Measurements from ENCODE around the gene STK38L.

STK38L gene

DNA sequence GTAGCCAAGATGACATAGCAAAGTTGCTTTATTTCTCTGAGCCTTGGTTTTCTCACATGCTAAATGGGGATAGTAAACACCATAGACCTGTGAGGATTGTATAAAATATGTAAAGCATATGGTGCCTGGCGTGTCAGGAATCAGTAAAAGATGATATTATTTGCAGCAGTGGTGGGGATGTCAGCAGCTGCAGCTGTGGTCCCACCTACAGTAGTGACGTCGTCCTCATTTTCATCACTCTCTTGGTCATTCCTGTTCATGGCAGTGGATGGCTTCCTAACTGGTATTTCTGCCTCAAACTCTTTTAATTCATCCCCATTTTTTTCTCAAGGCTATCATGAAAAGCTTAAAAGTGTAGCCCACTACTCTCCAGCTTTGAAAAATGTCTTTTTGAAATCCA lies 100.7 kb downstream of the STK38L start:
- no CpG with 5 or more reads among the region's 3 CpGs for WGBS (ENCODE audit: extremely low coverage, insufficient coverage, low lambda C conversion rate)
- Histone ChIP-seq H3K4me3 (ENCODE audit: low read length) (no peak overlapping the region), H2BK5ac (ENCODE audit: low read length) (no peak overlapping the region), H2AK5ac (ENCODE audit: low read length) (no peak overlapping the region), H3K36me3 (ENCODE audit: control insufficient read depth, insufficient read depth, low read length) (no peaks in the 10 kb centered on the region), H2BK120ac (ENCODE audit: low read depth, low read length) (no peak overlapping the region), H3K4me2 (ENCODE audit: low read length) (no peak overlapping the region), H3K79me1 (ENCODE audit: low read length) (peaks cover 3% of the 10 kb centered on the region), H3K4ac (ENCODE audit: low read depth, low read length) (no peak overlapping the region), H3K27ac (ENCODE audit: low read depth, low read length) (no peak overlapping the region), H3K4me1 (ENCODE audit: control insufficient read depth, low read depth, low read length) (peaks cover 7% of the 10 kb centered on the region), H3K79me2 (ENCODE audit: control insufficient read depth, insufficient read depth, low read length) (peaks cover 1% of the 10 kb centered on the region), H4K8ac (ENCODE audit: low read depth, low read length) (no peak overlapping the region), H3K18ac (ENCODE audit: low read length) (peak overlapping the region; percentile 25), H4K5ac (ENCODE audit: low read length) (no peak overlapping the region), H3K27me3 (ENCODE audit: insufficient read depth, low read length, poor library complexity) (no peaks in the 10 kb centered on the region), H3K56ac (ENCODE audit: low read length) (no peak overlapping the region), H2BK15ac (replicated peaks; ENCODE audit: low read depth) (no peak overlapping the region), H3K9ac (ENCODE audit: low read length) (no peak overlapping the region), H3K23ac (ENCODE audit: low read length) (no peak overlapping the region)
- DNase-seq, result no peak

DNA sequence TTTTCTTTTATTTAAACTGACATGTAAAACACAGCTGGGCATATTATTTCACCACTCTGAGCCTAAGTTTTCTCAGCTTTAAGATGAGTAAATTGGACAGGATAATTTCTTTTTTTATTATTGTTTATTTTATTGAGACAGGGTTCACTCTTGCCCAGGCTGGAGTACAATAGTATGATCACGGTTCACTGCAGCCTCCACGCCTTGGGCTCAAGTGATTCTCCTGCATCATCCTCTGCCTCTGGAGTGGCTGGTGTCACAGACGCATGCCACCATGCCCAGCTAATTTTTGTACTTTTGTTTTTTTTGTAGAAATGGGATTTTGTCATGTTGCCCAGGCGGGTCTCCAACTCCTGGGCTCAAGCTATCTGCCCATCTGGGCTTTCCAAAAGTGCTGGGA lies 101.3 kb downstream of the STK38L start:
- H2BK120ac ChIP-seq (ENCODE audit: low read depth, low read length), result no peak overlapping the region
- H3K4me3 ChIP-seq (ENCODE audit: low read length), result no peak overlapping the region
- H3K4ac ChIP-seq (ENCODE audit: low read depth, low read length), result no peak overlapping the region
- DNase-seq, result no peak
- H3K27me3 ChIP-seq (ENCODE audit: insufficient read depth, low read length, poor library complexity), result no peaks in the 10 kb centered on the region
- no peak overlapping the region for H2BK5ac ChIP-seq (ENCODE audit: low read length)
- H3K23ac ChIP-seq (ENCODE audit: low read length), result no peak overlapping the region
- H3K27ac ChIP-seq (ENCODE audit: low read depth, low read length), result no peak overlapping the region
- no peak overlapping the region for H2BK15ac ChIP-seq (replicated peaks; ENCODE audit: low read depth)
- WGBS (ENCODE audit: extremely low coverage, insufficient coverage, low lambda C conversion rate), result no CpG with 5 or more reads among the region's 4 CpGs
- H3K18ac ChIP-seq (ENCODE audit: low read length), result no peak overlapping the region
- no peaks in the 10 kb centered on the region for H3K36me3 ChIP-seq (ENCODE audit: control insufficient read depth, insufficient read depth, low read length)
- peaks cover 6% of the 10 kb centered on the region for H3K79me1 ChIP-seq (ENCODE audit: low read length)
- H4K5ac ChIP-seq (ENCODE audit: low read length), result no peak overlapping the region
- no peak overlapping the region for H3K9ac ChIP-seq (ENCODE audit: low read length)
- H4K8ac ChIP-seq (ENCODE audit: low read depth, low read length), result no peak overlapping the region
- peaks cover 1% of the 10 kb centered on the region for H3K79me2 ChIP-seq (ENCODE audit: control insufficient read depth, insufficient read depth, low read length)
- no peak overlapping the region for H3K4me2 ChIP-seq (ENCODE audit: low read length)
- peaks cover 7% of the 10 kb centered on the region for H3K4me1 ChIP-seq (ENCODE audit: control insufficient read depth, low read depth, low read length)
- no peak overlapping the region for H3K56ac ChIP-seq (ENCODE audit: low read length)
- no peak overlapping the region for H2AK5ac ChIP-seq (ENCODE audit: low read length)

DNA sequence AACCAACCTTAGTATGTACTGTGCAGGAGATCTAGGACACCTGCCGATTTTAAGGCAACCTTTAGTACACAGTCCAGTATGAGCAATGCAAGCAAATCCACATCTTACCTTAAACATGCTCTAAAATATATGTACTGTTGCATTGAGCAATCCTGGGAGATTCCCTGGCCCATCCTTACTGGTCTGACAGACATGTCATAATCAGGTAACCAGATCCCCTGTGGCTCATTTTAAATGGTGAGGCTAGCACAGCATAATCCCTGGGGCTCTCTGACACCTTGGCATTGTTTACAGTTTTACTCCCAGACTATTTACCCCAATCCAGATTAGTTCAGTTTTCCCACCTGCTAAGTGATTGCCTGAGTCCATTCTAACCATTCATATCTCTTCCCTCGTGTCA lies 103.7 kb downstream of the STK38L start:
- H3K4me1 ChIP-seq (ENCODE audit: control insufficient read depth, low read depth, low read length), result peaks cover 7% of the 10 kb centered on the region
- no peak overlapping the region for H3K9ac ChIP-seq (ENCODE audit: low read length)
- H3K79me2 ChIP-seq (ENCODE audit: control insufficient read depth, insufficient read depth, low read length), result no peaks in the 10 kb centered on the region
- no peak overlapping the region for H2BK120ac ChIP-seq (ENCODE audit: low read depth, low read length)
- H3K27me3 ChIP-seq (ENCODE audit: insufficient read depth, low read length, poor library complexity), result no peaks in the 10 kb centered on the region
- H4K5ac ChIP-seq (ENCODE audit: low read length), result no peak overlapping the region
- H4K8ac ChIP-seq (ENCODE audit: low read depth, low read length), result no peak overlapping the region
- H2AK5ac ChIP-seq (ENCODE audit: low read length), result no peak overlapping the region
- no peak overlapping the region for H2BK15ac ChIP-seq (replicated peaks; ENCODE audit: low read depth)
- H3K36me3 ChIP-seq (ENCODE audit: control insufficient read depth, insufficient read depth, low read length), result no peaks in the 10 kb centered on the region
- no peak overlapping the region for H3K27ac ChIP-seq (ENCODE audit: low read depth, low read length)
- H3K4me2 ChIP-seq (ENCODE audit: low read length), result no peak overlapping the region
- H2BK5ac ChIP-seq (ENCODE audit: low read length), result no peak overlapping the region
- H3K4ac ChIP-seq (ENCODE audit: low read depth, low read length), result no peak overlapping the region
- H3K18ac ChIP-seq (ENCODE audit: low read length), result no peak overlapping the region
- no peak overlapping the region for H3K4me3 ChIP-seq (ENCODE audit: low read length)
- WGBS (ENCODE audit: extremely low coverage, insufficient coverage, low lambda C conversion rate), result no CpG with 5 or more reads among the region's 2 CpGs
- peaks cover 4% of the 10 kb centered on the region for H3K79me1 ChIP-seq (ENCODE audit: low read length)
- H3K56ac ChIP-seq (ENCODE audit: low read length), result no peak overlapping the region
- DNase-seq, result peak; percentile 77
- no peak overlapping the region for H3K23ac ChIP-seq (ENCODE audit: low read length)

DNA sequence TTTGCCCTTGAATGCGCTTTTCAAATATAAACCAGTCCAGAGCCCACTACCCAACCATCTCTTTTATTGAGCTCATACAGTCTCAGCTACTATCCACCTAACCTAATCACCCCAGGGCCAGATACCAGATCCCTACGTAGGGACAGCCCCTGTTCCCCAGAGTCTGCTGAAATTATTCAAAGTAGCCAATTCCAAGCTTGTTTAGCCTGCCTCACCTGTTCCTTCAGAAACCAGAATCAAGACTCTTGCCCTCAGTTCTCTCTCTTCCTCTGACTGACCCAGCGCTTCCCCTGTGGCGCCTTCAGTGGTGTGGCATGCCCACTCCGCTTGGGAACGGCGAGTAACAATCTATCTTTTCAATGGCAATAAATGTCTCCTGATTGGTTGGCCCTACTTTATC lies 107.4 kb downstream of the STK38L start:
- Histone ChIP-seq H3K36me3 (ENCODE audit: control insufficient read depth, insufficient read depth, low read length) (no peaks in the 10 kb centered on the region), H2BK120ac (ENCODE audit: low read depth, low read length) (no peak overlapping the region), H3K27ac (ENCODE audit: low read depth, low read length) (no peak overlapping the region), H3K4me2 (ENCODE audit: low read length) (no peak overlapping the region), H2BK15ac (replicated peaks; ENCODE audit: low read depth) (no peak overlapping the region), H4K5ac (ENCODE audit: low read length) (no peak overlapping the region), H2BK5ac (ENCODE audit: low read length) (no peak overlapping the region), H4K8ac (ENCODE audit: low read depth, low read length) (no peak overlapping the region), H3K27me3 (ENCODE audit: insufficient read depth, low read length, poor library complexity) (no peaks in the 10 kb centered on the region), H3K4me1 (ENCODE audit: control insufficient read depth, low read depth, low read length) (peaks cover 4% of the 10 kb centered on the region), H3K56ac (ENCODE audit: low read length) (no peak overlapping the region), H2AK5ac (ENCODE audit: low read length) (no peak overlapping the region), H3K4me3 (ENCODE audit: low read length) (no peak overlapping the region), H3K9ac (ENCODE audit: low read length) (no peak overlapping the region), H3K4ac (ENCODE audit: low read depth, low read length) (no peak overlapping the region), H3K18ac (ENCODE audit: low read length) (no peak overlapping the region), H3K23ac (ENCODE audit: low read length) (no peak overlapping the region), H3K79me2 (ENCODE audit: control insufficient read depth, insufficient read depth, low read length) (no peaks in the 10 kb centered on the region), H3K79me1 (ENCODE audit: low read length) (peaks cover 4% of the 10 kb centered on the region)
- no peak for DNase-seq
- no CpG with 5 or more reads among the region's 7 CpGs for WGBS (ENCODE audit: extremely low coverage, insufficient coverage, low lambda C conversion rate)

DNA sequence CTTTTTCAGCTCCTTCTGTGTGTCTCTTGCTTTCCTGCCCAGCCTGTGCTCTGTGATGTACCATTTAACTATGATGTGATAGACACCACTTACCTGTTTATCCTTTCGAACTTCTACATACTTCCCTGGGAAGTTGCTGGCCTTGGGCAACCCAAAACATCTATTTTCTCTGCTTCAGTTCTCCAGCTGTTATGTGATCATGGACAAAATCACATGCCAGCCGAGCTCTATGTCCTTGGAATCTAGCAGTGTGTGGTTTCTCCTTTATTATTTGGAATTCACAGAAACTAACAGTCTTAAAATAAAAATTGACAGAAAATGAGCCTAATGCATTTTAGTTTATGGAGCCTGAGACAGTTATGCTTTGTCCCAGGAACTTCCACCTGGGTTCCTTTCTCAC lies 111.4 kb downstream of the STK38L start:
- no peak overlapping the region for H3K9ac ChIP-seq (ENCODE audit: low read length)
- no peak for DNase-seq
- no peaks in the 10 kb centered on the region for H3K4me1 ChIP-seq (ENCODE audit: control insufficient read depth, low read depth, low read length)
- H3K79me2 ChIP-seq (ENCODE audit: control insufficient read depth, insufficient read depth, low read length), result no peaks in the 10 kb centered on the region
- H3K36me3 ChIP-seq (ENCODE audit: control insufficient read depth, insufficient read depth, low read length), result no peaks in the 10 kb centered on the region
- no peak overlapping the region for H4K5ac ChIP-seq (ENCODE audit: low read length)
- WGBS (ENCODE audit: extremely low coverage, insufficient coverage, low lambda C conversion rate), result no CpG with 5 or more reads among the region's 2 CpGs
- H2BK5ac ChIP-seq (ENCODE audit: low read length), result no peak overlapping the region
- no peak overlapping the region for H2AK5ac ChIP-seq (ENCODE audit: low read length)
- no peak overlapping the region for H2BK120ac ChIP-seq (ENCODE audit: low read depth, low read length)
- H3K27ac ChIP-seq (ENCODE audit: low read depth, low read length), result no peak overlapping the region
- H3K56ac ChIP-seq (ENCODE audit: low read length), result no peak overlapping the region
- no peaks in the 10 kb centered on the region for H3K27me3 ChIP-seq (ENCODE audit: insufficient read depth, low read length, poor library complexity)
- no peaks in the 10 kb centered on the region for H3K79me1 ChIP-seq (ENCODE audit: low read length)
- H3K4me3 ChIP-seq (ENCODE audit: low read length), result no peak overlapping the region
- no peak overlapping the region for H3K4ac ChIP-seq (ENCODE audit: low read depth, low read length)
- no peak overlapping the region for H3K4me2 ChIP-seq (ENCODE audit: low read length)
- H3K23ac ChIP-seq (ENCODE audit: low read length), result no peak overlapping the region
- H4K8ac ChIP-seq (ENCODE audit: low read depth, low read length), result no peak overlapping the region
- H2BK15ac ChIP-seq (replicated peaks; ENCODE audit: low read depth), result no peak overlapping the region
- no peak overlapping the region for H3K18ac ChIP-seq (ENCODE audit: low read length)

DNA sequence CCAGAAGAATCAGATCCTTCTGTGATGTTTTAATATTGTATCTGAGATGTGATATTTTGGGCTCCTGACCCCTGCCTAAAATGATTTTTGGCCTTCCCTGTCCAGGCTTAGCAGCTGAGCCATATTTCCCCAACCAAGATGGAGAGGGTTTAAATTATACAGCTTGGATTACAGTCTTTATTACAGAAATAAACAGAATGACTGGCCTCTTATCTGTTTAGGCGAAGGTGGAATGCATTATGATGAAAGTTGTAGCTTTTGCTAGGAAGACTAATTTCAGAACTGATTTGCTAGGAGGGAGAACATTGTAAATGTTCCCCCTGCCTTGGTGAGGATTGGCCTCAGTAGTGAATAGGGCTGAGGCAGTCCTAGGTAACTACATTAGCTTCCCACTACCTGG lies 111.9 kb downstream of the STK38L start:
- Histone ChIP-seq H3K18ac (ENCODE audit: low read length) (no peak overlapping the region), H3K9ac (ENCODE audit: low read length) (no peak overlapping the region), H4K5ac (ENCODE audit: low read length) (no peak overlapping the region), H3K4me3 (ENCODE audit: low read length) (no peak overlapping the region), H3K4me2 (ENCODE audit: low read length) (no peak overlapping the region), H3K27me3 (ENCODE audit: insufficient read depth, low read length, poor library complexity) (no peaks in the 10 kb centered on the region), H3K4ac (ENCODE audit: low read depth, low read length) (no peak overlapping the region), H3K27ac (ENCODE audit: low read depth, low read length) (no peak overlapping the region), H2BK15ac (replicated peaks; ENCODE audit: low read depth) (no peak overlapping the region), H2AK5ac (ENCODE audit: low read length) (no peak overlapping the region), H3K4me1 (ENCODE audit: control insufficient read depth, low read depth, low read length) (no peaks in the 10 kb centered on the region), H3K23ac (ENCODE audit: low read length) (no peak overlapping the region), H3K36me3 (ENCODE audit: control insufficient read depth, insufficient read depth, low read length) (no peaks in the 10 kb centered on the region), H3K79me2 (ENCODE audit: control insufficient read depth, insufficient read depth, low read length) (no peaks in the 10 kb centered on the region), H2BK120ac (ENCODE audit: low read depth, low read length) (no peak overlapping the region), H2BK5ac (ENCODE audit: low read length) (no peak overlapping the region), H3K56ac (ENCODE audit: low read length) (no peak overlapping the region), H4K8ac (ENCODE audit: low read depth, low read length) (no peak overlapping the region), H3K79me1 (ENCODE audit: low read length) (no peaks in the 10 kb centered on the region)
- DNase-seq, result no peak
- no CpG with 5 or more reads among the region's 1 CpG for WGBS (ENCODE audit: extremely low coverage, insufficient coverage, low lambda C conversion rate)
